C1 segment of cervical spinal cord (tissue), 14 donors: ENCODE measurements around the gene UBTF.

ENCODE experiments used
- DNase-seq, 14 donors: peaks; one replicate each; lab custom pipeline; 2025; lab: John Stamatoyannopoulos, UW

Gene UBTF

GRCh38 chr17:44198721-44199552 is 20.5 kb downstream of the UBTF start:
- DNase-seq, result peak in 10 of 14 donors; percentile 21 to 79 (median 52)

GRCh38 chr17:44197980-44198720 is 21.3 kb downstream of the UBTF start:
- DNase-seq, result peak in 3 of 14 donors; percentile 25 to 33 (median 30)

- DNase-seq, result no peak
These were observed 22.4 kb downstream of the UBTF start for GRCh38 chr17:44197107-44197506.

- no peak for DNase-seq
These were observed 26.0 kb downstream of the UBTF start for GRCh38 chr17:44193326-44194084.

GRCh38 chr17:44192750-44193149 is 26.7 kb downstream of the UBTF start:
- no peak for DNase-seq

GRCh38 chr17:44191941-44192496 is 27.5 kb downstream of the UBTF start:
- no peak for DNase-seq

- DNase-seq, result no peak
These were observed 28.1 kb downstream of the UBTF start for GRCh38 chr17:44191369-44191768.

GRCh38 chr17:44190481-44190880 is 29.0 kb downstream of the UBTF start:
- DNase-seq, result no peak

- DNase-seq, result no peak
These were observed 30.7 kb downstream of the UBTF start for GRCh38 chr17:44188576-44189403.

GRCh38 chr17:44187131-44187899 is 32.2 kb downstream of the UBTF start:
- DNase-seq, result no peak

GRCh38 chr17:44186307-44187130 is 33.0 kb downstream of the UBTF start, which contains the start of gene TMUB2:
Gene TMUB2, plus strand, starts transcription at chr17:44186972. Its CDS starts 737 bp downstream, at chr17:44187709.
- DNase-seq, result peak; percentile 81 to 100 (median 96)

- DNase-seq, result no peak
These were observed 35.2 kb downstream of the UBTF start for GRCh38 chr17:44184212-44184810.

- no peak for DNase-seq
These were observed 36.5 kb downstream of the UBTF start for GRCh38 chr17:44183024-44183423.

GRCh38 chr17:44178133-44178532 is 41.3 kb downstream of the UBTF start:
- DNase-seq, result no peak

- DNase-seq, result no peak
These were observed 41.8 kb downstream of the UBTF start for GRCh38 chr17:44177640-44178039.

- DNase-seq, result no peak
These were observed 42.6 kb downstream of the UBTF start for GRCh38 chr17:44176671-44177501.

GRCh38 chr17:44176257-44176656 is 43.2 kb downstream of the UBTF start:
- no peak for DNase-seq

- DNase-seq, result no peak
These were observed 45.0 kb downstream of the UBTF start for GRCh38 chr17:44174427-44174826.
